ENCODE measurements around the gene WRAP53. TPM values are rescaled to one million over a fixed set of nuclear protein-coding genes. Genes with fewer than 3 reads are reported as not detected.
A peak's percentile ranks its signal among the peaks of the same experiment; 100 is the strongest.

Gene WRAP53
- total and polyA plus RNA-seq, 7 donors = 3.6 to 16.3 (median 5.4) TPM

DNA sequence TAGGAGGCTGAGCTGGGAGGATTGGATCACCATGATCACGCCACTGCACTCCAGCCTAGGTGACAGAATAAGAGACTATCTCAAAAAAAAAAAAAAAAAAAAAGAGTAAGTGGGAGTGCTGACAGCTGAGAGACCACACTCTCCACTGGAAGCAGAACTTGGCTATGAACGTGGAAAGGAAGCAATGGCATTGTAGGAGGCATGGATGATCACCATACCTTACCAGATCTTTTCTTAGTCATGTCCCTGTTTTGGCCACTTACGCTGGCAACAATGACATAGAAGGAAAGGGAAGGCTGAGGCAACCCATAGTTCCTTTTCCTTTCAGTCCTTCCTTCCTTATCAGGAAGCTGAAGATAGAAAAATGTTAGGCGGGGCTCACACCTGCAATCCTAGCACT is 41.3 kb upstream of the WRAP53 start:
- WGBS, 2 donors = 78 to 84% methylated on average over 4 of the region's 4 CpGs
- Histone ChIP-seq H3K9me3 (no peaks in the 10 kb centered on the region), H3K27me3 (peaks cover 11 to 59% (median 27%) of the 10 kb centered on the region in 3 donors), H3K4me1 (peaks cover 0 to 21% (median 18%) of the 10 kb centered on the region in 4 donors), H3K36me3 (no peaks in the 10 kb centered on the region), H3K4me3 (no peak overlapping the region), H3K27ac (no peak overlapping the region)
- DNase-seq = no peak
- no peak for TF ChIP-seq POLR2A (IDR thresholded peaks at IDR 0.05)
- no peak for TF ChIP-seq EP300 (IDR thresholded peaks at IDR 0.05)
- TF ChIP-seq, protein P1, sequence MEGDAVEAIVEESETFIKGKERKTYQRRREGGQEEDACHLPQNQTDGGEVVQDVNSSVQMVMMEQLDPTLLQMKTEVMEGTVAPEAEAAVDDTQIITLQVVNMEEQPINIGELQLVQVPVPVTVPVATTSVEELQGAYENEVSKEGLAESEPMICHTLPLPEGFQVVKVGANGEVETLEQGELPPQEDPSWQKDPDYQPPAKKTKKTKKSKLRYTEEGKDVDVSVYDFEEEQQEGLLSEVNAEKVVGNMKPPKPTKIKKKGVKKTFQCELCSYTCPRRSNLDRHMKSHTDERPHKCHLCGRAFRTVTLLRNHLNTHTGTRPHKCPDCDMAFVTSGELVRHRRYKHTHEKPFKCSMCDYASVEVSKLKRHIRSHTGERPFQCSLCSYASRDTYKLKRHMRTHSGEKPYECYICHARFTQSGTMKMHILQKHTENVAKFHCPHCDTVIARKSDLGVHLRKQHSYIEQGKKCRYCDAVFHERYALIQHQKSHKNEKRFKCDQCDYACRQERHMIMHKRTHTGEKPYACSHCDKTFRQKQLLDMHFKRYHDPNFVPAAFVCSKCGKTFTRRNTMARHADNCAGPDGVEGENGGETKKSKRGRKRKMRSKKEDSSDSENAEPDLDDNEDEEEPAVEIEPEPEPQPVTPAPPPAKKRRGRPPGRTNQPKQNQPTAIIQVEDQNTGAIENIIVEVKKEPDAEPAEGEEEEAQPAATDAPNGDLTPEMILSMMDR (IDR thresholded peaks at IDR 0.05) = no peak
- no peak for TF ChIP-seq POLR2AphosphoS5 (IDR thresholded peaks at IDR 0.05)
- intact Hi-C loops (cut with DNase I) = no loop called here

DNA sequence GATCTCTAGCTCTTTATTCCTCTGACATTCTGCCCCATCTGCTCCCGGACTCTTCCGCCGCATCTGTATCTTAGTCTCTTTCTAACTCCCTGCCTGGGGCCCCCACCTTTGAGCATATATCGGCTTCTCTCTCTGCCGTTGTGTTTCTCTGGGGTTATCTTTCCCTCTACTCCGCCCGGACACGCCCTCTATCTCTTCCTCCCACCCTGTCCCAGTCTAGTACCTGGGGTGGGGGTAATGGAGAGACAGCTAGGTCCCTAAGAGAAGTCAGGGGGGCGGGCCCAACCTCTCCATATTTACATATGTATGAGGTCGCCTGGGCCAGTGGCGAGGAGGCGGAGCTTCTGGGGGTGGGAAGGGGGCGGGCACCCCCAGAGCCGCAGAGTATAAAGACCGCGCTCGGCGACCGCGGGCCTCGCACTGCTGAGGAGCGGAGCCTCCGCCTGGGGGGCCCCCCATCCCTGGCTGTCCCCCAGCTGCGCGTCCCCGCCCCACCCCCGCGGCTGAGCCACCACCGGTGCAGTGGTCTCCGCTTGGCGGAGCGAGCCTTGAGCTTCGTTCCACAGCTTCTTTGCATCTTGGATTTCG is 37.7 kb upstream of the WRAP53 start, which contains the start of gene ATP1B2:
TSS of gene ATP1B2 (plus strand) at position 418 of the 588 bp plus-strand sequence. CDS start 593 bp downstream, outside the sequence.
- Histone ChIP-seq H3K36me3 (no peaks in the 10 kb centered on the region), H3K27me3 (peaks cover 11 to 61% (median 29%) of the 10 kb centered on the region in 3 donors), H3K27ac (peak within 1 kb of the TSS; percentile 51 to 68 (median 58)), H3K4me3 (peak within 1 kb of the TSS; percentile 39 to 55 (median 52)), H3K4me1 (peaks cover 0 to 21% (median 18%) of the 10 kb centered on the region in 4 donors), H3K9me3 (no peaks in the 10 kb centered on the region)
- DNase-seq = peak; percentile 93
- WGBS, 2 donors = 1% methylated on average over 34 of the region's 34 CpGs
- no peak for TF ChIP-seq EP300 (IDR thresholded peaks at IDR 0.05)
- peak; percentile 13 to 38 (median 28) for TF ChIP-seq POLR2AphosphoS5 (IDR thresholded peaks at IDR 0.05)
- TF ChIP-seq POLR2A (IDR thresholded peaks at IDR 0.05) = no peak
- TF ChIP-seq, protein P1 (IDR thresholded peaks at IDR 0.05) = no peak
- intact Hi-C loops (cut with DNase I) = loop anchor here (5.0 kb wide), 1 partner anchor 37 kb away; the partner anchor contains the start of genes TP53 and WRAP53

DNA sequence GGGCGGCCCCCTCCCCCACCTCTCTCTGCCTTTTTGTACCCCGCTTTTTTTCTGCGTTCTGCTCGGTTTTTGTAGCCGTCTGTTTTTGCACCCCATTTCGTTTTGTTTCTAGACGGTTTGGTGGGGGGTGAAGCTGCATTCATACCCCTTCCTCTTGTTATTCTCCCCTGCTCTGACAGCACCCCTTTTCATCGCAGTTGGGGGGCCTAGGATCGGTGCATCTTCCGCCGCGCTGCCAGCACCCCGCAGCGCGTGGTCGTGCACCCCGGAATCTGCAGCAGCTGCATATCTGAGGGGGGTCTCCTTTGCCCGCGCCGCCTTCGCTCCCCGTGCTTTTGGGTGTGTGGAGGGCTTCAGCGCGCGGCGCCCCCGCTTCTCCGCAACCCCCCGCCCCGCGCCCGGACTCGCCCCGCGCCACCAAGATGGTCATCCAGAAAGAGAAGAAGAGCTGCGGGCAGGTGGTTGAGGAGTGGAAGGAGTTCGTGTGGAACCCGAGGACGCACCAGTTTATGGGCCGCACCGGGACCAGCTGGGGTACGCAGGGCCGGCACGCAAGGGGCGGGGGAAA is 37.1 kb upstream of the WRAP53 start:
- no peaks in the 10 kb centered on the region for H3K9me3 ChIP-seq
- H3K27ac ChIP-seq = peak overlapping the region; percentile 51 to 68 (median 58)
- no peak for DNase-seq
- no peaks in the 10 kb centered on the region for H3K36me3 ChIP-seq
- peaks cover 11 to 61% (median 29%) of the 10 kb centered on the region in 3 donors for H3K27me3 ChIP-seq
- TF ChIP-seq POLR2A (IDR thresholded peaks at IDR 0.05) (no peak), EP300 (IDR thresholded peaks at IDR 0.05) (no peak), POLR2AphosphoS5 (IDR thresholded peaks at IDR 0.05) (no peak)
- TF ChIP-seq, protein P1 (IDR thresholded peaks at IDR 0.05) = no peak
- H3K4me3 ChIP-seq = peak overlapping the region; percentile 39 to 55 (median 52)
- intact Hi-C loops (cut with DNase I) = loop anchor here (5.0 kb wide), 1 partner anchor 36 kb away; the partner anchor contains the start of genes TP53 and WRAP53
- H3K4me1 ChIP-seq = peaks cover 0 to 21% (median 18%) of the 10 kb centered on the region in 4 donors
- 1 to 2% methylated on average over 45 of the region's 45 CpGs for WGBS, 2 donors

DNA sequence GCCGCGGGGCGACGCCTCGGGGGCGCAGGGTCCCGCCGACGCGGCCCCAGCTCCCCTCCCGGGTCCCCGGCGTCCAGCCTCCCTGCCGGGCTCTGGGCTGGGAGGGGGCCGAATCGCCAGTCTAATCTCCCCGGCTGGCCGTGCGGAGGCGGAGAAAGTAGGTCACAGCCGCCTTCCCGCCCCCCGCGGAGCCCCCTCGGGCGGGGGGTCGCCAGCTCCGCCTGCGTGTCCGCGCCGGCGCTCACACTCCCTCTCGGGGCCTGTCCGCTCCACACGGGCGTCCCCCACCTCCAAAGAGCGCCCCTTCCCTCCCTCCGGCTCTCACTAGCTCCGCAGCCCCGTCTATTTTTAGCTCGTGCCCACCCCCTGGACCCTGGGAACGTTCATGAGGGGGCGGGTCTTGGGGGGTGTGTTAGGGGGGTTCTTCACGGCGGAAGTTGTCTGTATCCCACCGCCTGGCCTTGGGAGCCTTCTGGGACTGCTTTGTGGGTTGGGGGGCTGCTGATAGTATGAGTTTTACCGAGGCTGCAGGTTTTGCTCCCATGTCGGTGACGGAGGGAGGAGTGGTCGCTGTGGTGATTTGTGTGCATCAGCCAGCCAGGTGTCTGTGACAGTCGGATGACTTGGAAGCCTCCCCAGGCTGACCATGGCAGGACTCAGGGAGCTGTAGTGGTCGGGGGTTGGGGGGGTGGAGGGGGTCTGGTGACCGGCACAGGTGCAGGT is 36.5 kb upstream of the WRAP53 start:
- WGBS, 2 donors = 5 to 6% methylated on average over 54 of the region's 54 CpGs
- peak overlapping the region; percentile 39 to 55 (median 52) for H3K4me3 ChIP-seq
- intact Hi-C loops (cut with DNase I) = loop anchor here (5.0 kb wide), 1 partner anchor 35 kb away; the partner anchor contains the start of genes TP53 and WRAP53
- no peaks in the 10 kb centered on the region for H3K9me3 ChIP-seq
- peaks cover 11 to 61% (median 29%) of the 10 kb centered on the region in 3 donors for H3K27me3 ChIP-seq
- no peaks in the 10 kb centered on the region for H3K36me3 ChIP-seq
- H3K27ac ChIP-seq = peak overlapping the region; percentile 51 to 68 (median 58)
- H3K4me1 ChIP-seq = peaks cover 0 to 25% (median 21%) of the 10 kb centered on the region in 4 donors
- TF ChIP-seq, protein P1 (IDR thresholded peaks at IDR 0.05) = no peak
- TF ChIP-seq POLR2AphosphoS5 (IDR thresholded peaks at IDR 0.05) (no peak), EP300 (IDR thresholded peaks at IDR 0.05) (no peak), POLR2A (IDR thresholded peaks at IDR 0.05) (no peak)
- DNase-seq = no peak
